ENCODE data around the gene UGP2. TPM values are rescaled to one million over a fixed set of nuclear protein-coding genes. Genes with fewer than 3 reads are reported as not detected.
A peak's percentile ranks its signal among the peaks of the same experiment; 100 is the strongest.
"Not testable (repeated sequence)": the region's sequence is repeated elsewhere in the genome, so short reads cannot be mapped to it uniquely, and the experiment has no call there.

The UGP2 gene
- total RNA-seq, 1 donor from 2014 or later, result 76.6 TPM

GRCh38 chr2:63844616-63845015 lies 2.9 kb downstream of the UGP2 start:
- Mint-ChIP-seq H3K4me3 (peak overlapping the region; percentile 78), H3K36me3 (peaks cover 13% of the 10 kb centered on the region), H3K9me3 (peaks cover 7% of the 10 kb centered on the region), H3K4me1 (ENCODE audit: unreplicated experiment) (peaks cover 44% of the 10 kb centered on the region), H3K27ac (peak overlapping the region; percentile 52), H3K27me3 (no peaks in the 10 kb centered on the region)
- no peak for TF ChIP-seq CTCF (conservative IDR thresholded peaks at IDR 0.05)
- DNase-seq (ENCODE audit: extremely low spot score, unreplicated experiment), result no peak

- peaks cover 13% of the 10 kb centered on the region for H3K36me3 Mint-ChIP-seq
- no peak for DNase-seq (ENCODE audit: extremely low spot score, unreplicated experiment)
Observed at GRCh38 chr2:63845866-63846265, 4.2 kb downstream of the UGP2 start.

GRCh38 chr2:63846487-63846886 lies 4.8 kb downstream of the UGP2 start:
- Mint-ChIP-seq H3K27ac (peak overlapping the region; percentile 65), H3K27me3 (no peaks in the 10 kb centered on the region)

More at GRCh38 chr2:63845866-63846265, 4.2 kb downstream of the UGP2 start:
- peak overlapping the region; percentile 64 for H3K4me3 Mint-ChIP-seq
- peak overlapping the region; percentile 65 for H3K27ac Mint-ChIP-seq
- H3K27me3 Mint-ChIP-seq, result no peaks in the 10 kb centered on the region
- no peak for TF ChIP-seq CTCF (conservative IDR thresholded peaks at IDR 0.05)
- peaks cover 7% of the 10 kb centered on the region for H3K9me3 Mint-ChIP-seq
- H3K4me1 Mint-ChIP-seq (ENCODE audit: unreplicated experiment), result peaks cover 48% of the 10 kb centered on the region

GRCh38 chr2:63847571-63847970 lies 5.9 kb downstream of the UGP2 start:
- Mint-ChIP-seq H3K27ac (peak overlapping the region; percentile 85), H3K36me3 (peaks cover 13% of the 10 kb centered on the region), H3K4me1 (ENCODE audit: unreplicated experiment) (peaks cover 59% of the 10 kb centered on the region), H3K4me3 (peak overlapping the region; percentile 63)
- H3K9me3 Mint-ChIP-seq; H3K27me3 Mint-ChIP-seq; DNase-seq (ENCODE audit: extremely low spot score, unreplicated experiment): not testable (repeated sequence)

More at GRCh38 chr2:63846487-63846886, 4.8 kb downstream of the UGP2 start:
- no peak for DNase-seq (ENCODE audit: extremely low spot score, unreplicated experiment)
- TF ChIP-seq CTCF (conservative IDR thresholded peaks at IDR 0.05), result no peak
- peaks cover 7% of the 10 kb centered on the region for H3K9me3 Mint-ChIP-seq
- peaks cover 13% of the 10 kb centered on the region for H3K36me3 Mint-ChIP-seq
- H3K4me1 Mint-ChIP-seq (ENCODE audit: unreplicated experiment), result peaks cover 52% of the 10 kb centered on the region
- H3K4me3 Mint-ChIP-seq, result no peak overlapping the region

GRCh38 chr2:63849381-63850203 lies 7.9 kb downstream of the UGP2 start:
- no peak for DNase-seq (ENCODE audit: extremely low spot score, unreplicated experiment)
- no peaks in the 10 kb centered on the region for H3K27me3 Mint-ChIP-seq
- peak overlapping the region; percentile 3 for H3K4me3 Mint-ChIP-seq
- TF ChIP-seq CTCF (conservative IDR thresholded peaks at IDR 0.05), result no peak
- H3K27ac Mint-ChIP-seq, result peak overlapping the region; percentile 63
- H3K4me1 Mint-ChIP-seq (ENCODE audit: unreplicated experiment), result peaks cover 63% of the 10 kb centered on the region
- peaks cover 7% of the 10 kb centered on the region for H3K9me3 Mint-ChIP-seq
- H3K36me3 Mint-ChIP-seq, result peaks cover 13% of the 10 kb centered on the region

- TF ChIP-seq CTCF (conservative IDR thresholded peaks at IDR 0.05), result no peak
- Mint-ChIP-seq H3K4me3 (no peak overlapping the region), H3K4me1 (ENCODE audit: unreplicated experiment) (peaks cover 61% of the 10 kb centered on the region), H3K27ac (no peak overlapping the region), H3K36me3 (peaks cover 13% of the 10 kb centered on the region), H3K27me3 (no peaks in the 10 kb centered on the region), H3K9me3 (peaks cover 7% of the 10 kb centered on the region)
- no peak for DNase-seq (ENCODE audit: extremely low spot score, unreplicated experiment)
Observed at GRCh38 chr2:63850204-63850571, 8.5 kb downstream of the UGP2 start.

Measured in type B pancreatic cell (in vitro differentiated cells).